GM21619 (cell line): ENCODE results near the gene NFASC.

Experiments
- ATAC-seq: cut with Tn5 transposase; IDR thresholded peaks from one replicate; pipeline ENCODE4 v1.9.1; 2021; ENCODE audit not compliant: unreplicated experiment

NFASC gene

GRCh38 chr1:205058853-205059252, 188.2 kb downstream of the NFASC start:
- ATAC-seq, result no peak

GRCh38 chr1:205059660-205060059, 189.0 kb downstream of the NFASC start:
- ATAC-seq, result no peak

DNA sequence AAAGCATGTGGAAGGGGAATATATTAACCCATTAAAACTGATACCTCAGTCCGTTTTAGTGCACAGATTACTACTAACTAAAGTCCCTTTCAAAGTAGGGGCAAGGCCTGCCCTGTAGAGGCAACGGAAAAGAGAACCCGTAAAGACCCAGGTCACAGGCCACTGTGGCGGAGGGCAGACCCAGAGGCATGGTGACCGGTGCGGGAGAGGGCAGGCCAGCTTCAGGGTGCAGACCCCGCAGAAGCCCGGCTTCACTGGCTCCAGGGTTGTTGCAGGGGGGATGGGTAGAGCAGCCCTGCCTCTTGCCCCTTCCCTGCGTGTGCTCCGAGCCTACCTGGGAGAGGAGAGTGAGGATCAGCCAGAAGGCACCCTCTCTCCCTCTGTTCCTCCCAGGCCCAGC, 190.1 kb downstream of the NFASC start:
- ATAC-seq, result no peak

DNA sequence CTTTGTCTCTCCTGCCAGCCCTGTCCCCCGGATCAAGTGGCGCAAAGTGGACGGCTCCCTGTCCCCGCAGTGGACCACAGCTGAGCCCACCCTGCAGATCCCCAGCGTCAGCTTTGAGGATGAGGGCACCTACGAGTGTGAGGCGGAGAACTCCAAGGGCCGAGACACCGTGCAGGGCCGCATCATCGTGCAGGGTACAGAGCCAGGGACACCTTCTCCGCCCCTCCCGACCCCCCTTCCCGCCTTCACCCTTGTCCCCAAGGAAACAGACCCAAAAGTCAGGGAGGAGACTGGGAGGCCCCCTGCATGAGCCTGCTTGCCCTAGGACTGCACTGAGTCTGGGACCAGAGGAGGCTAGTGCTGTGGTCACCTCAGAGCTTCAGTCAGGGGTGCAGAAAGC, 190.6 kb downstream of the NFASC start:
- no peak for ATAC-seq

DNA sequence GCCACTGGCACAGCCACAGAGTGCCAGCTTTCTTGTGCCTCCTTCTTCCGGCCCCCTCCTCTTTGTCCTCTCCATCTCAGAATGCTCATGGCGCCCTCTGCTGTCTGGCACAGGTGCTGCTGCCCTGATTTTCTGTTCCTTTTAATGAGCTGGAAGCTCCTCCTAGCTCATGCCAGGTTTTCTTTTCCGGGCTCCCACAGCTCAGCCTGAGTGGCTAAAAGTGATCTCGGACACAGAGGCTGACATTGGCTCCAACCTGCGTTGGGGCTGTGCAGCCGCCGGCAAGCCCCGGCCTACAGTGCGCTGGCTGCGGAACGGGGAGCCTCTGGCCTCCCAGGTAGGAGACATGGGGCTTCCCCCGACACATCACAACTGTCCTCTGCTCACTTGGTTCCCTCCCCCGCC, 191.0 kb downstream of the NFASC start:
- ATAC-seq, result no peak

GRCh38 chr1:205062319-205062718, 191.7 kb downstream of the NFASC start:
- no peak for ATAC-seq

- no peak for ATAC-seq
Observed at GRCh38 chr1:205062895-205063294, 192.2 kb downstream of the NFASC start.

DNA sequence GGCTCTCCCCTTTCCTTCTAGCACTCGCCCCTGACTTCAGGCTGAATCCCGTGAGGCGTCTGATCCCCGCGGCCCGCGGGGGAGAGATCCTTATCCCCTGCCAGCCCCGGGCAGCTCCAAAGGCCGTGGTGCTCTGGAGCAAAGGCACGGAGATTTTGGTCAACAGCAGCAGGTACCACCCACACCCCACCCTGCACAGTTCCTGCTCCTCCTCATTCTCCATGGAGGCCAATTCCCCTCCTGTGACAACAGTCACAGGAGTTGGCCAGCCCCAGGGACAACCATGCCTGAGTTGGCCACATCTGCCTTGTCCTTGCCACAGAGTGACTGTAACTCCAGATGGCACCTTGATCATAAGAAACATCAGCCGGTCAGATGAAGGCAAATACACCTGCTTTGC, 193.6 kb downstream of the NFASC start:
- ATAC-seq, result no peak

- ATAC-seq, result no peak
Observed at GRCh38 chr1:205064741-205065316, 194.2 kb downstream of the NFASC start.

- no peak for ATAC-seq
Observed at GRCh38 chr1:205065666-205066065, 195.0 kb downstream of the NFASC start.

DNA sequence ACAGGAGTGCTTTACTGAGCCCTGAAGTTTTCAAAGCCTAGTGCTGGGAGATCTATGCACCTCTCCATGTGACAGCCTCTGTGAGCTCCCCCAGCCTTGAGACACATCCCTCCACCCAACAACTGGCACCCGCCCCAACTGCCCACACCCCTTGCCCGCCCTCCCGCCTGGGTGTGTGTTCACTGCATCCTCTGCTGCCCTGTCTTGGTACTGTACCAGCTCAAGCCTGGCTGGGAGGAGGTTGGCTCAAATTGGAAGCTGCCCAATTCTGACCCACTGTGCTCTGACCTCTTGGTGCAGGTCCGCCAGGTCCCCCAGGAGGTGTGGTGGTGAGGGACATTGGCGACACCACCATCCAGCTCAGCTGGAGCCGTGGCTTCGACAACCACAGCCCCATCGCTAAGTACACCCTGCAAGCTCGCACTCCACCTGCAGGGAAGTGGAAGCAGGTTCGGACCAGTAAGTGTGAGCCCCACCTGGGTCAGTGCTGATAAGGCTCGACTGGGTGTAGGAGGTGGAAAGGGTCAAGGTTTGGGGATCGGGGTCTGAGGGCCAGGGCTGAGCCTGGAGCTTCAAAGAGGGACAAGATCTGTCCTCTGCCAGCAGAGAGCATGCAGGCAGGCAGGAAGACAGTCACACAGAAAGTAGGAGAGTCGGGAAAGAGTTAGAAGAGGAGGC, 195.6 kb downstream of the NFASC start:
- no peak for ATAC-seq

DNA sequence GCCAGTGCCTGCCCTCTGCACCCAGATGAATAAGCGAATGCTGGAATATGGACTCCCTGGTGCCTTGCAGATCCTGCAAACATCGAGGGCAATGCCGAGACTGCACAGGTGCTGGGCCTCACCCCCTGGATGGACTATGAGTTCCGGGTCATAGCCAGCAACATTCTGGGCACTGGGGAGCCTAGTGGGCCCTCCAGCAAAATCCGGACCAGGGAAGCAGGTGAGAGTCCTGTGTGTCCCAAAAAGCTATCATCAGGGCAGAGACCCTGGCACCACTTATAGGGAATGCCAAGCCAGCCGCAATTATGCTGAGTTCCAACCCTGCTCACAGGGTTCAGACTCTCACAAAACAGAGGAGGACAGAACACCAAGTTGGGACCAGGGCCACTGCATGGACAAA, 196.4 kb downstream of the NFASC start:
- no peak for ATAC-seq

DNA sequence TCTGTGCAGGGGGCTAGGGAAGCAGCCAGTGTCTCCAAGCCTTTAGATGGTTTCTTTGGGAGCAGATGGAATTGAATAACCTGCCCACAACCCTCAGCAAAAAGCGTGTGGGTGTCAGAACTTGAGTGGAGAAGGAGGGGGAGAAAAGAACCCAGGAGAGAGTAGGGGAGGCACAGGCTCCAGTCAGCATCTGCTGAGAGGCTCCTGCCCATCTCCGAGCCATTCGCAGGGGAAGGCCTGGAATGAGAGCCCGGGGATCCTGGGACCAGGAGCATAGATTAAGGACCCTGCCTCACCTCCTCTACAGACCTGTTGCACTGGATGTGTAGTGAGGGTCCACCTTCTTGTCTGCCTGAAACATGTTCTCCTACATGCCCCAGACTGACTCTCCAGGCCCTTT, 197.3 kb downstream of the NFASC start:
- ATAC-seq, result no peak

DNA sequence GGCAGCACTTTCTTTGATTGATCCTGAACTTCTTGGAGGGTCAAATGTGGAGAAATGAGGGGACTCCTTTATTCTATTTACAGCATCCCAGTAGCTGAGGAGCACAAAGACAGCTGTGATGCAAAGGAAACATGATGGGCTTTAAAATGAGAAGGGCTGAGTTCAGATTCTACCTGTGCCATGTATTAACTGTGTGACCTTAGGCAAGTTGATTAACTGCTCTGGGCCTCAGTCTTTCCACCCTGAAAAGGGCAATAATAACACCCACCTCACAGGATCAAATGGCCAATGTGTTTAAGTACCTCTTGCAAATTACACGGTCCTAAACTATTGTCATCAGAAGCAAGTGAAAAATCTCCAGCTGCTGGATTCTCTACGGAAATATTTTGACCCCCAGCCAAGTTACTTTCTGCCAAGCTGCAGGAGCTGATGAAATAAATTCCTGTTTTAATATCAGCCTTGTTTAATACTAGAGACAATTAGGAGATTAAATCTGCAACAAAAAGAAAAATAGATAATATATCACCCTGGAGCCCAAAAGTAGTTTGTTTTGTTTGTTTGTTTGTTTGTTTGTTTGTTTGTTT, 197.9 kb downstream of the NFASC start:
- no peak for ATAC-seq

DNA sequence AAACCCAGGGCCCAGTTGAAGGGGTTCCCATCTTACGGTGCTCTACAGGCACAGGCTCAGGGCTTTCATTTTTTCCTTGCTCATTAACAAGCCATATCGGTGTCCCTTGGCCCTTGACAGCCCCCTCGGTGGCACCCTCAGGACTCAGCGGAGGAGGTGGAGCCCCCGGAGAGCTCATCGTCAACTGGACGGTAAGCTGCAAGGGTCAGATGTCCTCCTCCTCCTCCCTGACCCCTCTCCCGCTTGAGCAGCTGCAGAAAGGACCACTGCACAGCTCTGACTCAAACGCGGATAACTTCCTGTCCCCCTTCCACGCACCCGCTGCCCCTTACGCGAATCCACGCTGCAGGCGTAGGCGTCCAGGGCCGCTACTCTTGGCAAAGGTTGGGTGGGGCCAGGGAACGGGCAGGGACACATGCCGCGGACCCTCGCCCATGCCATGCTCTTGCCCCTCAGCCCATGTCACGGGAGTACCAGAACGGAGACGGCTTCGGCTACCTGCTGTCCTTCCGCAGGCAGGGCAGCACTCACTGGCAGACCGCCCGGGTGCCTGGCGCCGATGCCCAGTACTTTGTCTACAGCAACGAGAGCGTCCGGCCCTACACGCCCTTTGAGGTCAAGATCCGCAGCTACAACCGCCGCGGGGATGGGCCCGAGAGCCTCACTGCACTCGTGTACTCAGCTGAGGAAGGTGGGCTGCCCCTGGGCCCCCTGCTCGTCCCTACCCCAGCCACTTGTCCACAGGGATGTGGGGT, 198.9 kb downstream of the NFASC start:
- ATAC-seq, result no peak

DNA sequence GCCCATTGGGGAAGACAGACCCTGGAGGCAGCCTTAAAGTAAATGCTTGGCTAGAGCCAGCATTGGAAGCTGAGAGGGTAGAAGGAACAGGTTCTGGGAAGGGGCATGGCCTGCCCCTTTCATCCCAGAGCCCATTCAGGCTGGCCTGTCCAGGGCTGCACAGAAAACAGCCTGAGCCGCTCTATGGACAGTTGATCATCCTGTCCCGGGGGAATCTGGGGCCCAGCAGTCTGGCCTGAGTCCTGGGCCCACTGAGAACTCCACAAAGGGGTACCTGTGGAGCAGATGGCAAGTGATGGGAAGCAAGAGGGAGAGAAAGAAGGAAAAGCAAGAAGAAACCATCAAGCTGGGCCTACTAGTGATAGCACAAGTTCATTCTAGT, 200.4 kb downstream of the NFASC start:
- no peak for ATAC-seq

DNA sequence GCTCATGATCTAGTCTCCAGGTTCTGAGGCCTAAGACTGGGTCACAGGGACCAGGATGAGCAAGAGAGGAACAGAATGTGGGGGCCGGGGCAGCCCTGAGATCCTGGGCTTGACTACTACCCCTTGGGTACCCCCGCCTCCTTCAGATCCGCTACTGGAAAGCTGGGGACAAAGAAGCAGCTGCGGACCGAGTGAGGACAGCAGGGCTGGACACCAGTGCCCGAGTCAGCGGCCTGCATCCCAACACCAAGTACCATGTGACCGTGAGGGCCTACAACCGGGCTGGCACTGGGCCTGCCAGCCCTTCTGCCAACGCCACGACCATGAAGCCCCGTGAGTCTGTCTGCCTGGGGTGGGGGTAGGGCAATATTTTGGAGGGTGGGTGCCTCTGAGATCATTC, 201.1 kb downstream of the NFASC start:
- no peak for ATAC-seq

GRCh38 chr1:205072286-205072685, 201.6 kb downstream of the NFASC start:
- ATAC-seq, result no peak
